ENCODE data around the gene EXOSC2.

EXOSC2 gene

DNA sequence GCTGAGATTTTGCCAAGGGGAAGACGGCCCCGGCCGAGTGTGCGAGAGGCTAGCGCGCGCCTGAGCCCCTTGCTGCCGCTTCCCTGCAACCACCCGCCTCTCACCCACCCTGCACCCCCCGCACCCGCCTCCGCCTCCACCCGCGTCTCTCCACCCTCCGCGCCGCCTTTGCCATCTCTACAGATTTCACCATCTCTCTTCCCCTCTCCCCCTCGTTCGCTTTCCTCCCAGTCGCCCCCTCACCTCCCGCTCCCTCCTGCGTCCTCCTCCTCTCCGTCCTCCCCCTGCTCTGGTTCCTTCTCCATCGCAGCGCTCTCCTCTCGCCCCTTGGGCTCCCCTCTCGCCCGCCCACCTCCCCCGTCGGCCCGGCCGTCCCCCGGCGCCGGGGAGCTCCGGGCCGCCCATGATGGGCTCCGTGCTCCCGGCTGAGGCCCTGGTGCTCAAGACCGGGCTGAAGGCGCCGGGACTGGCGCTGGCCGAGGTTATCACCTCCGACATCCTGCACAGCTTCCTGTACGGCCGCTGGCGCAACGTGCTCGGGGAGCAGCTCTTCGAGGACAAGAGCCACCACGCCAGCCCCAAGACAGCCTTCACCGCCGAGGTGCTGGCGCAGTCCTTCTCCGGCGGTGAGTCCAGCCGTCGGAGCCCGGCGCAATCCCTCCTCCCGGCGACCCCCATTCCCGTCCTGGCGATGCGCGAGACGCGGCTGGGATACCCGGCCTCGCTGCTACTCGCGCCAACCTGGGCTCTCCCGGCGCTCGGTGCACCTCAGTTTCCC, 29.1 kb upstream of the EXOSC2 start, which contains the start of gene PRDM12:
Gene PRDM12 (plus strand): TSS at position 344 of the 778 bp plus-strand sequence. CDS start 60 bp downstream, at position 404.
- no peak for DNase-seq (ENCODE audit: low spot score)
- TF ChIP-seq, protein P1, sequence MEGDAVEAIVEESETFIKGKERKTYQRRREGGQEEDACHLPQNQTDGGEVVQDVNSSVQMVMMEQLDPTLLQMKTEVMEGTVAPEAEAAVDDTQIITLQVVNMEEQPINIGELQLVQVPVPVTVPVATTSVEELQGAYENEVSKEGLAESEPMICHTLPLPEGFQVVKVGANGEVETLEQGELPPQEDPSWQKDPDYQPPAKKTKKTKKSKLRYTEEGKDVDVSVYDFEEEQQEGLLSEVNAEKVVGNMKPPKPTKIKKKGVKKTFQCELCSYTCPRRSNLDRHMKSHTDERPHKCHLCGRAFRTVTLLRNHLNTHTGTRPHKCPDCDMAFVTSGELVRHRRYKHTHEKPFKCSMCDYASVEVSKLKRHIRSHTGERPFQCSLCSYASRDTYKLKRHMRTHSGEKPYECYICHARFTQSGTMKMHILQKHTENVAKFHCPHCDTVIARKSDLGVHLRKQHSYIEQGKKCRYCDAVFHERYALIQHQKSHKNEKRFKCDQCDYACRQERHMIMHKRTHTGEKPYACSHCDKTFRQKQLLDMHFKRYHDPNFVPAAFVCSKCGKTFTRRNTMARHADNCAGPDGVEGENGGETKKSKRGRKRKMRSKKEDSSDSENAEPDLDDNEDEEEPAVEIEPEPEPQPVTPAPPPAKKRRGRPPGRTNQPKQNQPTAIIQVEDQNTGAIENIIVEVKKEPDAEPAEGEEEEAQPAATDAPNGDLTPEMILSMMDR (IDR thresholded peaks at IDR 0.05; ENCODE audit: extremely low read depth, missing control alignments) = no peak

DNA sequence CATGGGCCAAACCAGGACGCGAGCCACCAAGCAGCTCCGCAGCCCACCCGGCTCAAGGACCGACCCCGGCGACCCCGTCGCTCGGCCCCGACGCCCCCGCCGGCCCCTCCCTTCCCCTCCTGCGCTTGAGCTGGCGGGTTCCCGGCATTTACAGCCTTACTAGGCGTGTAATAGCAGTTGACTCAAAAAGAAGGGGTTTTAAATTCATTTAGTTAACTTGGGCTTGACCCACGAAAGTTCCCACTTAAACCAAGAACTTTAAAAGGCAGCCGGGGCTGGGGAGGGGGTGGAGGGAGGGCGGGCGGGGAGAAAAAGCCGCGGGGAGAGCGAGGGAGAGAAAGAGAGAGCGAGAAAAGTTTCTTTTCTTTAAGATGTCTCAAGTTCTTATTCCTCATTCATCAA, 28.6 kb upstream of the EXOSC2 start:
- TF ChIP-seq, protein P1 (IDR thresholded peaks at IDR 0.05; ENCODE audit: extremely low read depth, missing control alignments) = no peak
- no peak for DNase-seq (ENCODE audit: low spot score)

DNA sequence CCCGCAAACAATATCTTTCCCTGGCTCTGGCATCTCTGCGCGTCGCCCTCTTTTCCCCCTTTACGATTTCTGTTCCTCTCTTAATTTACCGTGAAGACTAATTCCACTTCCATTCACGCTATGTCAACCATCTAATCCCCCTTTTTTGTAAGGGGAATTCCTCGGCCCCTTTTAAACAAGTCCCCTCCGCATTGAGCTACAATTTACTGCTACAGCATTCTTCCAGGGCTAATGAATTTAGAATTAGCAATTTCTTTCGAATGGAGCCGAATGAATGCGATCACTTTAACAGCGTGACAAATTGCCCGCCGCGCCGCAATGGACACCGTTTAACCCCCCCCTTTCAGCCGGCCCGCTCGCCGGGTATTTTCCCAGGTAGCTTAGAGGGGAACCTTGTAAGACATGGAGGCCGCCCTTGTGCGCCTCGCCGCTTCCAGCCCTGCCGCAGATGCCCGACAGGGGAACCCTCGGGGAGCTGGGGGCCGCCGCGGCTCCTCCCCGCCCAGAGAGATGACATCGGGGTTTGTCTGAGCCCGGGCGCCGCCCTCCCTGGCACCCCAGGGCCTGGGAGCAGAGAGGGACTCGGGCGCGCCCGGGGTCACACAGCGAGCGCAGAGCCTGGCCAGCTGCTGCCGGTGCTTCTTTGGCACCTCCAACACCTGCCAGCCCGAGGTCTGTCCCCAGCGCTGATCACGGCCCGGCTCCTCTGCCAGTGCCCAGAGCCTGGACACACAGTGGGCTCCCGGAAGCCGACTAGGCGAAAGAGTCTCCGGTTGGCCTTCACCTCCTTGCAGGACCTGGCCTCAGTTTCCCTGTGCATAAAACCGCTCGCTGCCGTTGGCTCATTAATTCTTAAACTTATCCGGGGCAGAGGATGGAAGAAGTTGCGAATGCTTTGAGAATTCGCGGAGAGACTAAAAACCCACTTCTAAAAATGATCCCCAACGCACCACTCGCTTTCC, 27.9 kb upstream of the EXOSC2 start:
- no peak for DNase-seq (ENCODE audit: low spot score)
- TF ChIP-seq, protein P1 (IDR thresholded peaks at IDR 0.05; ENCODE audit: extremely low read depth, missing control alignments) = no peak

DNA sequence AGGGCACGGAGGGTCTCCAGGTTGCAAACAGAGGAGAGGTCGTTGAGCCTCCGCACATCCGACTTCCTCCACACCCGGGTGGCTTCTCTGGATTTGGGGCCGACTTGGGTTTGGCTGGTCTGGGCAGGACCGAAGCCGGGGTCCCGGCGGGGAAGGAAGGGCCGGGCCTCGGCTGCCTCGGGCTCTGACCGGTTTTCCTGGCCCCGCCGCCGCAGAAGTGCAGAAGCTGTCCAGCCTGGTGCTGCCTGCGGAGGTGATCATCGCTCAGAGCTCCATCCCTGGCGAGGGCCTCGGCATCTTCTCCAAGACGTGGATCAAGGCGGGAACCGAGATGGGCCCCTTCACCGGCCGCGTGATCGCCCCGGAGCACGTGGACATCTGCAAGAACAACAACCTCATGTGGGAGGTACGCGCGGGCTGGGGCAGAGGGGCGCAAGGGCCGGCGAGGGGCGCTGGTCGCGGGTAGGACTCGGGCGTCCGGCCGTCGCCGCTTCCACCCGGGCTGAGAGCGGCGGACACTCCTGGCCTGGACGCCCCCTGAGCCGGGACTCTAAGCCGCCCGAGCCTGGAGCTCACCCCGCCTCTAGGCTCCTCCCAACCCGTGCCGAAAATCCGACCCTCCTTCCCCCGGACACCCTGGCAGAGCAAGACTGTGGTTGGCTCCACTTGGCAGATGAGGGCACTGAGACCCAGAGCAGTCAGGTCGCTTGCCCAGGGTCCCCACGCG, 27.0 kb upstream of the EXOSC2 start:
- TF ChIP-seq, protein P1 (IDR thresholded peaks at IDR 0.05; ENCODE audit: extremely low read depth, missing control alignments) = no peak
- DNase-seq (ENCODE audit: low spot score) = no peak

DNA sequence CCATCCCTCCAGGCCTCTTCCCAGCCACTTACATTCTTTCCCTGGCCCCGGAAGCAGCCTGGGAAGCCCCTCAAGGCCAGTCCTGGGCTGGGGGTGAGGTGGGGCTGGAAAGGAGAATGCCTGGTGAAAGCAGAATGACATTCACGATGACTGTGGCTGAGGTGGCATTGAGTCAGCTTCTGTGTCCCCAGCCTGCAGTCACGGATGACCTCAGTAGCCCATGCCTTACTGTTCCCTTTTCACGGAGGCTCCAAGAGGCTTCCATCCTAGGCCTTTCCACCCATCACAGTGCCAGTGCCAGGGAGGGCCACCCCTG, 26.5 kb upstream of the EXOSC2 start:
- no peak for DNase-seq (ENCODE audit: low spot score)
- TF ChIP-seq, protein P1 (IDR thresholded peaks at IDR 0.05; ENCODE audit: extremely low read depth, missing control alignments) = no peak

DNA sequence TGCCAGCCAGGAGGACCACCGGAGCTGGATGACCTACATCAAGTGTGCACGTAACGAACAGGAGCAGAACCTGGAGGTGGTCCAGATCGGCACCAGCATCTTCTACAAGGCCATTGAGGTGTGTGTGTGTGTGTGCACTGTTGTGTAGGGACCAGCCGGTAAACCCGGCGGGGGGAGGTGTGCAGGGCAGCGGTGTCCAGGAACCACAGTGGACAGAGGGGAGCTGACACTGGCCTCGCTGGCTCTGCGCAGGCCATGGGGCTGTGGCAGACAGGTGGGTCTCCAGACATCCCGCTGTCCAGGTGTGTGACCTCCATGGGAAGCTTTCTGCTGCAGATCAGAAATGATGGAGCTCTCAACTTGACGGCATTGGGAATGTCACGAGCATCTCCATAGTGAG, 25.4 kb upstream of the EXOSC2 start:
- TF ChIP-seq, protein P1 (IDR thresholded peaks at IDR 0.05; ENCODE audit: extremely low read depth, missing control alignments) = no peak
- DNase-seq (ENCODE audit: low spot score) = no peak

All from GM20000 (cell line).